Smooth muscle cell of the pulmonary artery (primary cell): ENCODE data around the gene RBM44. TPM values are rescaled to one million over a fixed set of nuclear protein-coding genes. Genes with fewer than 3 reads are reported as not detected.

Source experiments
- total RNA-seq: library from RNA; depleted of rRNA; stranded (reverse); fragments of >200 nt; gene quantifications from 2 replicates; pipeline ENCODE4 v1.2.3, GENCODE V29; 2014

Gene RBM44, protein sequence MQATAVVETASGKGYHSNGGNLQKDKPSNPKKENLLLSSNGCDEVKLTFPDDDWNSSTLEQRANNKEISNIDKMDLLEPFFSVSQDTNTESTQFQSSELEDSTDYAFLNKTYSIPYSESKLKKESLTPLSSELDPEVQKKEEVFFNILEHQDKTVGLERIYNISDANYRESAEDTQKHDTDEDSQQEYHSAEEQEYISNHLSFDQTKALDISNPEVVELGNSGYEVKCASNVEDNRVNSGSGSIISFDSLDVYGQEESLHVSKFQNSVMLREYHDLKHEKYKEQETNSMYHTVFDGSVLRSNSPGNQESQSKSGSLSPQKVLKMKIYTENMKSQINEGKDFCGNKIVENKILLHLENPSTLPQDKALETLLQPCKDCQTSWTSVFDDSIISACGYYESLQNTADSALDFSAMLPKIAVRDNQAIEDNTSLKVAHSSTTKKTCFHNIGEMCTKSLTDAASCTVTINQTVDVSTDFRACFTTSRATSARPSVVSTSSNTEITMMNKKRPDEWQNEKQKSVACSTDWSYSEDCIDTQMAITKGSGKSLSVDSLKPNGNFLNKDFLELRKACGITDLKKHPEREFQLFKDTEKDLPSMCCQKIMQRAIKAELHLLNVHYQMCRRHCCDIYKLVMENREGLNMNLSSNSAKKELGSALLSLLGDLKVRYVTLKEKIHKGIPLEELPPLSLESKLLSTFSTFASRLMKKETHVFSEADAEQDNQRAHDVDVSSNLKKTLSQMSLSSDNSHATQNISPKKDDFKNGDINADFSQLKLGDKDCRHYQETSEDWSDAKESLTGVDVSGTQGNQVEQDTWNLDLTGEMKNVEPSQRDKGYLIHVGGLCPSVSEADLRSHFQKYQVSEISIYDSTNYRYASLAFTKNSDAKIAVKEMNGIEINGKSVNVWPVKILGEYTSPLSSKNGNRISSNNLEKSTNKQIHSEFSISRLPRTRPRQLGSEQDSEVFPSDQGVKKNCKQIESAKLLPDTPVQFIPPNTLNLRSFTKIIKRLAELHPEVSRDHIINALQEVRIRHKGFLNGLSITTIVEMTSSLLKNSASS
- 0.33 and 0.36 TPM in 2 replicates for total RNA-seq

DNA sequence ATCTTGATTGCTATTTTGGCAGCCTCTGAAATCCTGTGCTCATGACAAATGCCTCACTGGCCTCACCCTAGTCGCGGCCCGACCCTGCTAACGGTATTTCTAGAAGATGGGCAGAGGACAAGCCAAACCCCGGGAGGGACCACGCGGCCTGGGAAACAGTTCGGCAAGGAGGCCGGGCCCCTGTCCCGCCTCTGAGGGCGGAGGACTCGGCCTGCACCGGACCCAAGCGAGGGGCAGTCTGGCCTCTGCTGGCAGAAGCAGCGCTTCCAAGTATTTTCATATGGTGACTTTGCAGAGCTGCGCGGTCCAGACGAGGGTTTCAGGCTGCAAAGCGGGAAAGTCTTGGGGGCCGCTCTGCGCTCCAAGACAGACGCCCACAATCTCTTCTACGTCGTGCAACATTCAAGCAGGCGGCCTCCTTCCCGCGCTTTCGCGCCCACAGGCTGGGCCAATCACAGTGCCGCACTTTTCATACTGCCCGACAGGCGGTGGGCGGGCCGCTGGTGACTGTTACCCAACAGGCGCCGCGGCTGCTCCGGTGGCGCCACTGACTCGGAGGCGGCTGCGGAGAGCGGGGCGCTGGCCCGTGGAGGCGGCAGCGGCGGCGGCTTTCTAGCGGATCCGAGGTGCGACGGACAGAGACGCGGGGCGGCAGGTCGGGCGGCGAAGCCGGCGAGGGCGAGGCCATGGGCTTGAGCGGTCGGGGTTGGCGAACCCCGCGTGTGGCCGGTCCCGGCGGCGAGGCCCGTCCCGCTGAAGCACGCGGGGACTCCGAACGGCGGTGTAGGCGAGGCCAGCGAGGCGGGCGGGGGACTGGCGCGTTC is at the start of gene RBM44:
RBM44 (plus strand) TSS at position 544 of the 824 bp plus-strand sequence. CDS start 14,831 bp downstream, outside the sequence.

GRCh38 chr2:237859533-237860272 is 61.1 kb downstream of the RBM44 start, which contains the start of gene RAMP1:
Gene RAMP1 (plus strand): TSS chr2:237859623. CDS start chr2:237859676, 53 bp downstream.

Other genes starting within 250 kb of the RBM44 start
- not detected in 2 replicates for gene PRLH, start 232.2 kb upstream of the RBM44 start, total RNA-seq
- 0.78 and 0.83 TPM in 2 replicates for gene RAB17, start 208.0 kb upstream of the RBM44 start, total RNA-seq
- 58.2 and 85.9 TPM in 2 replicates for gene LRRFIP1, start 171.2 kb upstream of the RBM44 start, total RNA-seq
- 2.3 and 3.7 TPM in 2 replicates for gene RAMP1, start 60.8 kb downstream of the RBM44 start, total RNA-seq
- 35.6 and 38.1 TPM in 2 replicates for gene UBE2F, start 168.2 kb downstream of the RBM44 start, total RNA-seq